K562 (cell line): Measurements from ENCODE around the gene STEEP1. TPM values are rescaled to one million over a fixed set of nuclear protein-coding genes. Genes with fewer than 3 reads are reported as not detected.

Experiments used
- ATAC-seq: fragments of 200-7000 bp; cut with Tn5 transposase; 3 replicates; pipeline ENCODE4 v1.9.1; 2020; ENCODE audit warnings: moderate library complexity
- BruUV-seq: library from RNA; stranded (reverse); fragments of 400-500 nt; replicated peaks from 2 replicates; lab custom pipeline; 2021; lab: Mats Ljungman, UMichigan
- CTCF ChIA-PET: fragments of 300-600 bp; formaldehyde crosslinking; extraction: SDS; loops from one replicate; lab custom pipeline; 2021; ENCODE audit warnings: low intra/inter-chr PET ratio; lab: Yijun Ruan, JAX
- POLR2A ChIA-PET: fragments of 300-600, 350-650 bp; sonication (Branson Sonifier 250); formaldehyde crosslinking; extraction: SDS; loops from one replicate; lab custom pipeline; 2021; ENCODE audit warnings: antibody characterized with exemption, inconsistent platforms; lab: Yijun Ruan, JAX
- DNase-seq, 4 experiments: peaks; one replicate each; pipeline versions ENCODE4 v3.0.0 to v3.0.0-alpha.2; 2011 to 2018; ENCODE audit warnings: low spot score in 3 of 4, mixed read lengths in 3 of 4; ENCODE audit errors: extremely low read depth in 1 of 4
- FAIRE-seq: peaks from 2 replicates; lab custom pipeline; 2011; peaks lifted over from hg19 to GRCh38; lab: Jason Lieb, UNC
- H2AFZ ChIP-seq: 2 replicates; pipeline ENCODE4 v1.6.0; 2011; ENCODE audit warnings: low read depth, low read length, control low read depth, inconsistent platforms
- H3K27ac ChIP-seq: fragments of 200-600 bp; 3 replicates; pipeline ENCODE4 v1.8.0; 2011; ENCODE audit warnings: low read depth, mild to moderate bottlenecking, control low read depth, inconsistent platforms, low read length, moderate library complexity, mixed read lengths; ENCODE audit errors: extremely low read depth
- H3K27me3 ChIP-seq, 2 experiments: fragments of 300-600 bp in 1 of 2; 2 replicates in 1 of 2; 3 replicates in 1 of 2; pipeline versions ENCODE4 v1.6.0 to v1.8.0; 2011; ENCODE audit warnings: inconsistent platforms in 2 of 2, low read length in 2 of 2, mild to moderate bottlenecking in 1 of 2, mixed read lengths in 1 of 2, moderate library complexity in 1 of 2; ENCODE audit not compliant: control insufficient read depth in 2 of 2, insufficient read depth in 2 of 2
- H3K36me3 ChIP-seq: fragments of 300-600 bp; 3 replicates; pipeline ENCODE4 v1.8.0; 2011; ENCODE audit warnings: mild to moderate bottlenecking, low read length, inconsistent platforms; ENCODE audit not compliant: control insufficient read depth, insufficient read depth
- H3K4me1 ChIP-seq, 2 experiments: fragments of 200-600 bp in 1 of 2; replicated peaks in 1 of 2; 2 replicates in 1 of 2; 3 replicates in 1 of 2; pipeline versions ENCODE4 v1.5.1 to v1.8.0; 2011; ENCODE audit warnings: inconsistent platforms in 2 of 2, low read length in 2 of 2, mild to moderate bottlenecking in 1 of 2, mixed read lengths in 1 of 2, moderate library complexity in 1 of 2; ENCODE audit not compliant: control insufficient read depth in 2 of 2, insufficient read depth in 2 of 2
- H3K4me2 ChIP-seq: 2 replicates; pipeline ENCODE4 v1.6.1; 2011; ENCODE audit warnings: low read length, control low read depth, inconsistent platforms, mixed read lengths; ENCODE audit not compliant: insufficient read depth
- H3K4me3 ChIP-seq: fragments of 200-600 bp; sonication (generic), shearing (Covaris generic); 2 replicates; pipeline ENCODE4 v1.5.1; 2016; ENCODE audit warnings: control low read depth, inconsistent platforms
- H3K79me2 ChIP-seq: fragments of 200-600 bp; 3 replicates; pipeline ENCODE4 v1.8.0; 2011; ENCODE audit warnings: low read length, inconsistent platforms; ENCODE audit not compliant: control insufficient read depth, insufficient read depth
- H3K9ac ChIP-seq, 2 experiments: 2 replicates each; pipeline versions ENCODE4 v1.6.0 to v1.6.1; 2011; ENCODE audit warnings: low read depth in 2 of 2, low read length in 2 of 2, control low read depth in 1 of 2, inconsistent platforms in 1 of 2, mild to moderate bottlenecking in 1 of 2, mixed read lengths in 1 of 2; ENCODE audit not compliant: insufficient read depth in 1 of 2
- H3K9me1 ChIP-seq: one replicate; pipeline ENCODE4 v1.6.0; 2011; ENCODE audit warnings: inconsistent platforms, mild to moderate bottlenecking, low read length, moderate library complexity; ENCODE audit not compliant: control insufficient read depth, insufficient read depth
- H3K9me3 ChIP-seq: replicated peaks from 2 replicates; pipeline ENCODE4 v1.5.1; 2011; ENCODE audit warnings: low read depth, low read length, inconsistent platforms; ENCODE audit not compliant: control insufficient read depth, insufficient read depth
- H4K20me1 ChIP-seq: replicated peaks from 2 replicates; pipeline ENCODE4 v1.6.1; 2011; ENCODE audit warnings: low read length, inconsistent platforms, mixed read lengths; ENCODE audit not compliant: control insufficient read depth, insufficient read depth
- CAMTA2 ChIP-seq: fragments of 250-450 bp; sonication (Bioruptor Pico); conservative IDR thresholded peaks from 2 replicates; pipeline ENCODE4 v1.5.1; 2022
- CHCHD3 ChIP-seq: fragments of 250-450 bp; sonication (Bioruptor Pico); IDR thresholded peaks from 2 replicates; pipeline ENCODE4 v2.1.2; 2022; ENCODE audit warnings: mild to moderate bottlenecking
- FOSL1 ChIP-seq: fragments of 200-800 bp; sonication (Bioruptor generic); conservative IDR thresholded peaks from 2 replicates; pipeline ENCODE4 v1.6.1; 2016; ENCODE audit warnings: missing genetic modification characterization, missing compliant biosample characterization
- MBD1 ChIP-seq: fragments of 250-450 bp; sonication (Bioruptor Pico); IDR thresholded peaks from 2 replicates; pipeline ENCODE4 v1.8.0; 2022; ENCODE audit warnings: inconsistent platforms
- NBN ChIP-seq: fragments of 450-650 bp; IDR thresholded peaks from 2 replicates; pipeline ENCODE4 v1.6.1; 2016; ENCODE audit warnings: low read depth, mild to moderate bottlenecking
- NFIC ChIP-seq: fragments of 450-650 bp; IDR thresholded peaks from 2 replicates; pipeline ENCODE4 v1.6.1; 2017; ENCODE audit warnings: mild to moderate bottlenecking, inconsistent platforms
- SMARCE1 ChIP-seq: fragments of 450-650 bp; IDR thresholded peaks from 2 replicates; pipeline ENCODE4 v1.7.1; 2016; ENCODE audit warnings: mild to moderate bottlenecking
- WHSC1 ChIP-seq: IDR thresholded peaks from one replicate; pipeline ENCODE4 v1.6.1; 2012; ENCODE audit warnings: low read length, control low read depth, inconsistent platforms
- ZNF77 ChIP-seq: fragments of 250-450 bp; sonication (Bioruptor Pico); IDR thresholded peaks from 2 replicates; pipeline ENCODE4 v1.5.0; 2020
- ZSCAN29 ChIP-seq: fragments of 450-650 bp; IDR thresholded peaks from 2 replicates; pipeline ENCODE4 v1.6.1; 2017
- ZZZ3 ChIP-seq: fragments of 450-650 bp; IDR thresholded peaks from 2 replicates; pipeline ENCODE4 v1.6.1; 2016; ENCODE audit warnings: antibody characterized with exemption, mild to moderate bottlenecking, moderate library complexity
- WGBS: fragments of 100-300 bp; shearing (Covaris generic); methylation state at CpG from one replicate; pipeline ENCODE4 v1.1.6; 2016; ENCODE audit warnings: low coverage, mixed read lengths; ENCODE audit not compliant: insufficient coverage; ENCODE audit errors: missing lambda C conversion rate; 5-methylcytosine and 5-hydroxymethylcytosine counted together
- in situ Hi-C: fragments of 300-500 bp; cut with MboI; formaldehyde crosslinking; loops from 4 replicates; pipeline ENCODE4 v1.15.0; 2018; ENCODE audit warnings: inconsistent platforms, mixed read lengths
- intact Hi-C: fragments of 100-400 bp; cut with micrococcal nuclease; formaldehyde crosslinking; loops from 2 replicates; pipeline ENCODE4 v1.14.2; 2022
- polyA plus RNA-seq, 8 experiments: library from polyadenylated mRNA; depleted of rRNA in 4 of 8; stranded (reverse) in 5 of 8; unstranded in 3 of 8; fragments of >200 nt; fragmentation: Nextera tagmentation in 2 of 8; fragmentation: Illumina TruSeq in 1 of 8; extraction: Ambion mirVana in 2 of 8; extraction: Trizol in 1 of 8; gene quantifications; 2 replicates each; pipeline versions ENCODE4 v1.2.1 to v1.2.3, GENCODE V29; 2011 to 2014; ENCODE audit warnings: inconsistent platforms in 1 of 8, missing spikeins in 1 of 8
- total RNA-seq, 7 experiments: library from RNA; depleted of rRNA in 6 of 7; stranded (reverse); fragments of >200 nt in 6 of 7; fragmentation: Illumina TruSeq in 2 of 7; extraction: Trizol in 2 of 7; gene quantifications; 2 replicates each; pipeline versions ENCODE4 v1.2.1 to v1.2.3, GENCODE V29; 2011 to 2021; ENCODE audit warnings: low replicate concordance in 1 of 7

STEEP1 gene
- total and polyA plus RNA-seq, 9 of the 15 experiments (the other 6 are each of a cell fraction or from before 2014, with no cell fraction given) = 15.0 to 73.7 (median 40.3) TPM

- TF ChIP-seq MBD1 (CRISPR knock-in tag) (no peak), ZNF77 (CRISPR knock-in tag) (no peak), FOSL1 (tag) (no peak), WHSC1 (no peak), ZSCAN29 (no peak), NBN (no peak), CAMTA2 (CRISPR knock-in tag) (no peak), ZZZ3 (no peak)
These were observed 52.9 kb downstream of the STEEP1 start (continued) for GRCh38 chrX:119512146-119512800.

GRCh38 chrX:119507206-119507605, 58.0 kb downstream of the STEEP1 start:
- in situ Hi-C loops = no loop called here
- ChIA-PET POLR2A (no interaction called here), CTCF (no interaction called here)

More at GRCh38 chrX:119507206-119507605, 58.0 kb downstream of the STEEP1 start:
- intact Hi-C loops = no loop called here
- Histone ChIP-seq H3K4me1 (no peaks in the 10 kb centered on the region; a peak in 1 of 5 replicates), H4K20me1 (no peaks in the 10 kb centered on the region), H3K4me2 (no peak overlapping the region), H3K9ac (no peak overlapping the region), H3K27me3 (peaks cover 0 to 5% of the 10 kb centered on the region in 2 experiments; a peak in 2 of 5 replicates), H3K9me1 (no peaks in the 10 kb centered on the region), H3K27ac (no peak overlapping the region), H3K79me2 (no peaks in the 10 kb centered on the region), H2AFZ (no peak overlapping the region), H3K9me3 (no peaks in the 10 kb centered on the region), H3K4me3 (no peak overlapping the region), H3K36me3 (no peaks in the 10 kb centered on the region)
- no TSS peak for BruUV-seq
- ATAC-seq = no peak
- FAIRE-seq = no peak
- no peak for DNase-seq
- WGBS = 48% methylated on average over 6 of the region's 6 CpGs
- no peak for TF ChIP-seq CHCHD3 (CRISPR knock-in tag)
- TF ChIP-seq SMARCE1 = no peak
- no peak for TF ChIP-seq NFIC
